GM21619 (cell line): ENCODE data around the gene MYMK.
"Not testable (repeated sequence)": the region's sequence is repeated elsewhere in the genome, so short reads cannot be mapped to it uniquely, and the experiment has no call there.

Experiments
- ATAC-seq: cut with Tn5 transposase; IDR thresholded peaks from one replicate; pipeline ENCODE4 v1.9.1; 2021; ENCODE audit not compliant: unreplicated experiment

Gene MYMK

GRCh38 chr9:133524679-133525228 lies at the start of gene MYMK:
Gene MYMK, minus strand, starts transcription at chr9:133524959. Its CDS starts 115 bp downstream, at chr9:133524844.
- ATAC-seq, result no peak

DNA sequence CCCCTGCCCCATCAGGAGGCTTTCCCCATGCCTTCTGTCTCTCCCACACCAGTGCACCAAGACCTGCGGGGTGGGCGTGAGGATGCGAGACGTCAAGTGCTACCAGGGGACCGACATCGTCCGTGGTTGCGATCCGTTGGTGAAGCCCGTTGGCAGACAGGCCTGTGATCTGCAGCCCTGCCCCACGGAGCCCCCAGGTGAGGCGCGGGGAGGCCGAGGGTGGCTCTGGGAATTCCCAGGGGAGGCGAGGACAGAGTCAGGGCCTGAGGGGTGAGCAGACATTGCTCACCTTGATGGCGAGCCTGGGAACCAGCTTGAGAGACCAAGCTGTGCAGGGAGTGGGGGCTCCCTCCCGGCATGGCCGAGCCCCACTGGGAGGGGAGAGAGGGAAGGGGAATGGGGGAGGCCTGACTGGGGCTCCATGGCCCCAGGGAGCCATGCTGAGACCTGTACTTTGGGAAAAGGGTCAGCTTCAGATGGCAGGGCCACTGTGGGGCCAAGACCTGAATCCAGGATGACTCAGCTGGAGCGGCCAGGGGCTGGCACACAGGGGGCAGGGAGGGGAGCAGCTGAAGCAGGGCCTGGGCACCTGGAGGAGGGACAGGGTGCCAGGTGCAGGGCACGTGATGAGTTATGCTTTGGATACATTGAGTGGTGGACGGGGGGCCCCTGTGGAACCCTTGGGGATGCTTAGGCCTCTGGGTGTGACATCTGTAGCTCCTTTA lies 49.2 kb upstream of the MYMK start:
- ATAC-seq, result no peak

GRCh38 chr9:133572821-133573361 lies 48.1 kb upstream of the MYMK start:
- ATAC-seq, result no peak

DNA sequence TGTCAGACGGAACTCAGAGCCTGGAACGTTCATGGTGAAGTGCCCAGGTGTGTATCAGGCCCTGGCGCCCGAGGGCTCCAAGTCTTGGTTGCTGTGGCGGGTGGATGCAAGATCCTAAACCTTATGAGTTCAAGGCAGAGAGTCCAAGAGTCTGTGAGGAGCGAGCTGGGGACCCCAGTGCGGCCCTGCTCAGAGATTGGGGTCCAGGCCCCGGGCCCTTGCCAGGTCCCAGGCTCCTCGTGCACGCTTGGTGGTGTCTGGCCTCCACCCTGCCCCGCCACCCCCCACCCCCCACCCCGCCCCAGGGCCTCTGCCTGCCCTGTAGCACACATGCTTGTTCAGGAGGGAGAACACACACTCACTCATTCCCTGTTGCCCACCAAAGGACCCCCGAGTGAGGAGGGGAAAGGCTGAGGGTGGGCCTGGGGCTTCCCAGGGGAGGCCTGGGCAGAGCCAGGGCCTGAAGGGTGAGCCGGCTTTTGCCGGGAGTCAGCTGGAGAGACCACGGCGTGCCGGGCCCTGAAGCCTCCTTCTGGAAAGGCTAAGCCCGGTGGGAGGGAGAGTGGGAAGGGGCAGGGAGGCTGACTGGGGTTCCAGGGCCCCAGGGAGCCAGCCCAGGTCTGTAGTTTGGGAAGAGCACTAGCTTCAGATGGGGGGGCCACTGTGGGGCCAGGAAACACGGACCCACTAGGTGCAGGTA lies 47.3 kb upstream of the MYMK start:
- no peak for ATAC-seq

GRCh38 chr9:133571391-133571890 lies 46.7 kb upstream of the MYMK start:
- ATAC-seq, result no peak

DNA sequence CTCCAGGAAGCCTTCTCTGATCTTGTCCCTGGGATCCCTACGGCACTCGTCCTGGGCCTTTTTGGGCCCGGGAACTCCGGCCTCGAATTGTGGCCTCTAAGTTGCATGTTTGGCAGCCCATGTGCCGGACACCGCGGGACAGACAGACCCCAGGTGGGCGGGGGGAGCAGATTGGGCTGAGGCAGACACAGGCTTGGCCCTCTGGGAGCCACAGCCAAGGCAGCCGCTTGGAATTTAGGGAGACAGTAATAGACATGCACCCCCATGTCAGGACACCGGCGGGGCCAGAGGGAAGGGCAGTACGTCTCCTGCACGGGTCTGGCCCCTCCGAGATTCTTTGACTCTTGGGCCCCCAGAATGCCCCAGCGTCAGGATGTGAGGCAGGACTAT lies 45.9 kb upstream of the MYMK start:
- no peak for ATAC-seq

- no peak for ATAC-seq
Observed at GRCh38 chr9:133569891-133570690, 45.3 kb upstream of the MYMK start.

GRCh38 chr9:133569121-133569785 lies 44.5 kb upstream of the MYMK start:
- no peak for ATAC-seq

- no peak for ATAC-seq
Observed at GRCh38 chr9:133568186-133568585, 43.4 kb upstream of the MYMK start.

DNA sequence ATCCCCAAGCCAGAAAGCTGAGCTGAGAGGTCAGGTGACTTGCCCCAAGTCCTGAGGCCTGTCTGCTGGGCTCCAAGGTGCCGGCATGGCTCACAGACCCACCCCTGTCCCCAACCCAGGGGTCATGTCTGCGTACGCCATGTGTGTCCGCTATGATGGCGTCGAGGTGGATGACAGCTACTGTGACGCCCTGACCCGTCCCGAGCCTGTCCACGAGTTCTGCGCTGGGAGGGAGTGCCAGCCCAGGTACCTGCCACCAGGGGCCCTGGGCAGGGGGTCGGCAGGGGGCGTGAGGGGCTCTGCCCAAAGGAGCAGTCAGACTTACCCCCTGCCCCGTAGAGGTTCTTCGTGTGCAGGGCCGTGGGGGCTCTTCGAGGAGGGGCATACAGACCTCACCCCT lies 42.1 kb upstream of the MYMK start:
- no peak for ATAC-seq

DNA sequence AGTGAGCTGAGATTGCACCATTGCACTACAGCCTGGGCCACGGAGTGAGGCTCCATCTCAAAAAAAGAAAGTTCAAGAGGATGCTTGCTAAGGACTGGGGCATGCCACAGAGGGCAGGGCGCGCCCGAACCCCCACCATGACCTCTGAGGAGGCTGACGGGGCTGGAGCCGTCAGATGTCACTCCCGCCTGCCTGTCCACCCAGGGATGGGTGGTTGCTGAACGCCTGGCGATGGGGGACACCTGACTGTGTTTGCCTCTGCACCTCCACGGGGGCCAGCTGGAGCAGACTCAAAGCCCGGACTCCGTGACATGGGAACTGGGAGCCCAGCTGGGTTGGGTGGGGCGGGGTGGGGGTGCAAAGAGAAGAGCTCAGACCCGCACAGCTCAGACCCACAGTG lies 41.6 kb upstream of the MYMK start:
- ATAC-seq, result no peak

GRCh38 chr9:133564451-133565116 lies 39.8 kb upstream of the MYMK start:
- ATAC-seq, result no peak

GRCh38 chr9:133563814-133564213 lies 39.1 kb upstream of the MYMK start:
- ATAC-seq, result not testable (repeated sequence)

GRCh38 chr9:133563291-133563796 lies 38.6 kb upstream of the MYMK start:
- no peak for ATAC-seq

- ATAC-seq, result no peak
Observed at GRCh38 chr9:133562611-133563290, 38.0 kb upstream of the MYMK start.

- no peak for ATAC-seq
Observed at GRCh38 chr9:133561976-133562554, 37.3 kb upstream of the MYMK start.

GRCh38 chr9:133560944-133561343 lies 36.2 kb upstream of the MYMK start:
- no peak for ATAC-seq

DNA sequence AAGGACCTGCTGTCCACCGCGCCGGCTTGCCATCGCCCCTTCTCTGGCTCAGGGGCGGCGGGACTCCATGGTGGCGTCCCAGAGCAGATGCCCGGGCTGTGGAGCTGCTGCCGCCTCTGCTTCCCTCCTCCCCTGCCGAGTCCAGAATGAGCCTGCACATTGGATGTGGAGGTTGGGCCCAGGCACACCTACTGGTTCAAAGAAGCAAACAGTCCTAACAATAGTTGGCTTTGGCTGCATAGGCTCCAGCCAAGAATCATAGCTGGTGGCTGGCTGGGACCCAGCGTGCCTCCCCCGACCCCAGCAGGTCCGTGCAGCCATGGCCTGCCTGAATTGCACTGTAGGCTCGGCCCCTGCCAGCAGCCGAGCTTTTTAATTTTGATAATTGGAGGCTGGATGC lies 35.6 kb upstream of the MYMK start:
- ATAC-seq, result no peak
